Measurements from ENCODE around the gene USP40.

DNA sequence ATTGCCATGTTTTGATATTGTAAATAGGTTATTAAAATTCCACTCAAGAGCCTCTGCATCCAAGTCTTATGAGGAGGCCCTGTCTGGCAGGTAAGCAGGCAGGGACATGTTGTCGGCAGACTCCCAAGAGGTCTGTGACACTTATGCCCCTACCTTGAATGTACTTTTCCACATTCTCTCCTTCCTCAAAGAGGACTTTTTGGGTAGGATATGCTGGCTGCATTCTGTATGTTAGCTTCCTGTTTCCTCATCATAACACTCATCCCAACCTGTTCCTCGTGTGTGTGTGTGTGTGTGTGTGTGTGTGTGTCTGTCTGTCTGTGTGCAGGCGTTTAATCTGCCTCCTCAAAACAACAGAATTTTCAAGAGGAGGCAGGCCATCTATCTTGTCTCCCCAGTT, 75.3 kb downstream of the USP40 start:
- TF ChIP-seq POLR2AphosphoS5 (IDR thresholded peaks at IDR 0.05), result no peak
- TF ChIP-seq, protein P1, sequence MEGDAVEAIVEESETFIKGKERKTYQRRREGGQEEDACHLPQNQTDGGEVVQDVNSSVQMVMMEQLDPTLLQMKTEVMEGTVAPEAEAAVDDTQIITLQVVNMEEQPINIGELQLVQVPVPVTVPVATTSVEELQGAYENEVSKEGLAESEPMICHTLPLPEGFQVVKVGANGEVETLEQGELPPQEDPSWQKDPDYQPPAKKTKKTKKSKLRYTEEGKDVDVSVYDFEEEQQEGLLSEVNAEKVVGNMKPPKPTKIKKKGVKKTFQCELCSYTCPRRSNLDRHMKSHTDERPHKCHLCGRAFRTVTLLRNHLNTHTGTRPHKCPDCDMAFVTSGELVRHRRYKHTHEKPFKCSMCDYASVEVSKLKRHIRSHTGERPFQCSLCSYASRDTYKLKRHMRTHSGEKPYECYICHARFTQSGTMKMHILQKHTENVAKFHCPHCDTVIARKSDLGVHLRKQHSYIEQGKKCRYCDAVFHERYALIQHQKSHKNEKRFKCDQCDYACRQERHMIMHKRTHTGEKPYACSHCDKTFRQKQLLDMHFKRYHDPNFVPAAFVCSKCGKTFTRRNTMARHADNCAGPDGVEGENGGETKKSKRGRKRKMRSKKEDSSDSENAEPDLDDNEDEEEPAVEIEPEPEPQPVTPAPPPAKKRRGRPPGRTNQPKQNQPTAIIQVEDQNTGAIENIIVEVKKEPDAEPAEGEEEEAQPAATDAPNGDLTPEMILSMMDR (IDR thresholded peaks at IDR 0.05 in 8 of 11, conservative IDR thresholded peaks at IDR 0.05 in 3 of 11), result no peak

Data from spleen (tissue), 7 donors.